Measurements from ENCODE around the gene PRRT1B.

Gene PRRT1B

GRCh38 chr9:131598121-131598520 lies 52.8 kb downstream of the PRRT1B start:
- ATAC-seq = no peak
- TF ChIP-seq SNAI2 (CRISPR knock-in tag; IDR thresholded peaks at IDR 0.05) (no peak), RARB (CRISPR knock-in tag; IDR thresholded peaks at IDR 0.05) (no peak), GLIS3 (CRISPR knock-in tag; IDR thresholded peaks at IDR 0.05) (no peak), POU6F1 (CRISPR knock-in tag; IDR thresholded peaks at IDR 0.05; ENCODE audit: borderline replicate concordance, low read depth) (no peak), ESRRG (CRISPR knock-in tag; IDR thresholded peaks at IDR 0.05) (no peak)

GRCh38 chr9:131601683-131602181 lies 56.4 kb downstream of the PRRT1B start:
- ATAC-seq = no peak
- TF ChIP-seq TCF4 (CRISPR knock-in tag; IDR thresholded peaks at IDR 0.05; ENCODE audit: borderline replicate concordance) (no peak), SNAI2 (CRISPR knock-in tag; IDR thresholded peaks at IDR 0.05) (no peak), CSRNP3 (CRISPR knock-in tag; IDR thresholded peaks at IDR 0.05) (no peak), PATZ1 (CRISPR knock-in tag; IDR thresholded peaks at IDR 0.05; ENCODE audit: borderline replicate concordance) (no peak), POU6F1 (CRISPR knock-in tag; IDR thresholded peaks at IDR 0.05; ENCODE audit: borderline replicate concordance, low read depth) (no peak), CSDC2 (CRISPR knock-in tag; IDR thresholded peaks at IDR 0.05) (no peak), ZNF70 (CRISPR knock-in tag; IDR thresholded peaks at IDR 0.05) (no peak), BACH2 (CRISPR knock-in tag; IDR thresholded peaks at IDR 0.05; ENCODE audit: borderline replicate concordance) (no peak), RARB (CRISPR knock-in tag; IDR thresholded peaks at IDR 0.05) (no peak), GLIS3 (CRISPR knock-in tag; IDR thresholded peaks at IDR 0.05) (no peak)

- ATAC-seq = no peak
- TF ChIP-seq PATZ1 (CRISPR knock-in tag; IDR thresholded peaks at IDR 0.05; ENCODE audit: borderline replicate concordance) (no peak), ISL1 (CRISPR knock-in tag; IDR thresholded peaks at IDR 0.05) (no peak), TSHZ2 (CRISPR knock-in tag; IDR thresholded peaks at IDR 0.05) (no peak), ZFP3 (CRISPR knock-in tag; IDR thresholded peaks at IDR 0.05) (no peak), ZNF565 (CRISPR knock-in tag; conservative IDR thresholded peaks at IDR 0.05; ENCODE audit: low read depth) (no peak), CREB5 (CRISPR knock-in tag; IDR thresholded peaks at IDR 0.05; ENCODE audit: low read depth) (no peak), OSR1 (CRISPR knock-in tag; IDR thresholded peaks at IDR 0.05) (no peak)
These were observed 57.9 kb downstream of the PRRT1B start for GRCh38 chr9:131603199-131603598.
